ENCODE data around the gene CD302. TPM values are rescaled to one million over a fixed set of nuclear protein-coding genes. Genes with fewer than 3 reads are reported as not detected.

CD302 gene
- total and polyA plus RNA-seq, 2 of the 8 experiments (the other 6 are each of a cell fraction or from before 2014, with no cell fraction given): 0.76 to 0.79 TPM

DNA sequence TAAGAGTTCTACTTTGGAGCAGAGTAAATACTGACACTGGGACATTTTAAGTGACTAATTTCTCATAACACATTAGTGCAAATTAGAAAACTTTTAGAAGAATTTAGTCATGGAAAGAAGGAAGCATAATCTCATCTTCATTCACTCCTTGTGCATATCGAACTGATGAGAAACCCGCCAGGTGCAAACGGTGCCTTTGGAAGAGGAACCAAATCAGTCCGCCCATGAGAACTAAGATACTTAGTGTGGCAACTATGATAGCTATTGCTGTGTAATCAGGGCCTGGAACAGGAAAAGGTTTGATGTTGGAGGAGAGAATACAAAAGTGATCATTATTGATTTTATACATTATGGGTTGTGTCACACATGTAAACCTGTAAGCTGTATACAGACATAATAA is 6.9 kb upstream of the CD302 start (continued):
- no peak for TF ChIP-seq TCF12 (IDR thresholded peaks at IDR 0.05; ENCODE audit: low read depth, low read length)
- TF ChIP-seq RXRA (IDR thresholded peaks at IDR 0.05; ENCODE audit: insufficient read depth, low read depth, low read length): no peak
- no peak for TF ChIP-seq TEAD4 (IDR thresholded peaks at IDR 0.05; ENCODE audit: low read depth, low read length)
- no peak for TF ChIP-seq JUN (IDR thresholded peaks at IDR 0.05; ENCODE audit: low read depth, low read length)
- no peak for TF ChIP-seq HDAC2 (IDR thresholded peaks at IDR 0.05; ENCODE audit: borderline replicate concordance in 1 of 2, low read depth in 2 of 2, low read length in 2 of 2)
- TF ChIP-seq CHD1 (IDR thresholded peaks at IDR 0.05; ENCODE audit: low read depth, low read length): no peak
- TF ChIP-seq, protein P1, sequence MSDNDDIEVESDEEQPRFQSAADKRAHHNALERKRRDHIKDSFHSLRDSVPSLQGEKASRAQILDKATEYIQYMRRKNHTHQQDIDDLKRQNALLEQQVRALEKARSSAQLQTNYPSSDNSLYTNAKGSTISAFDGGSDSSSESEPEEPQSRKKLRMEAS (IDR thresholded peaks at IDR 0.05): no peak
- no peak for TF ChIP-seq GABPA (IDR thresholded peaks at IDR 0.05; ENCODE audit: borderline replicate concordance, insufficient read depth, low read length)
